Measurements from ENCODE around the gene MPZ. TPM values are rescaled to one million over a fixed set of nuclear protein-coding genes. Genes with fewer than 3 reads are reported as not detected.

MPZ gene
- total and polyA plus RNA-seq, 9 of the 15 experiments (the other 6 are each of a cell fraction or from before 2014, with no cell fraction given): 0.22 to 16.6 (median 10.9) TPM

GRCh38 chr1:161304927-161305866, 4.6 kb downstream of the MPZ start:
- Histone ChIP-seq H4K20me1 (replicated peaks; ENCODE audit: control insufficient read depth, insufficient read depth, low read length) (no peaks in the 10 kb centered on the region), H3K9me1 (ENCODE audit: control insufficient read depth, insufficient read depth, low read length) (no peaks in the 10 kb centered on the region), H3K27me3 (ENCODE audit: control insufficient read depth in 2 of 2, insufficient read depth in 2 of 2, low read length in 2 of 2) (no peaks in the 10 kb centered on the region), H3K36me3 (ENCODE audit: control insufficient read depth, insufficient read depth, low read length) (peaks cover 16% of the 10 kb centered on the region), H3K9ac (ENCODE audit: insufficient read depth in 1 of 2, low read depth in 2 of 2, low read length in 2 of 2) (peak overlapping the region; percentile 56 to 93; a peak in 3 of 4 replicates), H3K9me3 (replicated peaks; ENCODE audit: control insufficient read depth, insufficient read depth, low read depth, low read length) (no peaks in the 10 kb centered on the region), H3K4me2 (ENCODE audit: insufficient read depth, low read length) (peak overlapping the region; percentile 88), H3K27ac (ENCODE audit: extremely low read depth, low read depth, low read length) (peak overlapping the region; percentile 70; the same call in 2 of the 3 replicates), H2AFZ (ENCODE audit: low read depth, low read length) (peak overlapping the region; percentile 90), H3K4me3 (peak overlapping the region; percentile 61), H3K79me2 (ENCODE audit: control insufficient read depth, insufficient read depth, low read length) (peaks cover 19% of the 10 kb centered on the region), H3K4me1 (replicated peaks in 1 of 2; ENCODE audit: control insufficient read depth in 2 of 2, insufficient read depth in 2 of 2, low read length in 2 of 2) (peaks cover 25 to 28% of the 10 kb centered on the region in 2 experiments)
- ATAC-seq (peak; percentile 2; the same call in 2 of the 3 replicates), DNase-seq (ENCODE audit: extremely low read depth in 1 of 4, low spot score in 3 of 4) (no peak), FAIRE-seq (no peak)
- CTCF ChIA-PET (ENCODE audit: low intra/inter-chr PET ratio): interaction anchor here (1.1 kb wide), 1 partner anchor 78 kb away, joined by 3 read pairs; no protein-coding TSS in a partner anchor
- 19% methylated on average over 8 of the region's 17 CpGs for WGBS (ENCODE audit: insufficient coverage, low coverage, missing lambda C conversion rate)
- intact Hi-C loops (cut with micrococcal nuclease) (loop anchor here (5.0 kb wide), 2 partner anchors 62 to 103 kb away; partner anchors contain the start of genes CFAP126 and NDUFS2), in situ Hi-C loops (cut with MboI) (no loop called here)
- POLR2A ChIA-PET: interaction anchor here (0.6 to 1.3 kb wide), 6 partner anchors 9 to 147 kb away, joined by 3 to 8 read pairs (median 4); partner anchors contain the start of genes SDHC and TOMM40L
- BruUV-seq (replicated peaks): TSS peak; percentile 38
- peak; percentile 46; the same call in 1 of the 2 replicates for TF ChIP-seq ZNF740 (CRISPR knock-in tag; IDR thresholded peaks at IDR 0.05)
- TF ChIP-seq ZNF740 (tag; IDR thresholded peaks at IDR 0.05): no peak
- 0 out of 2 replicates have a peak, but pooled peaks have one; percentile 1 for TF ChIP-seq TFAP4 (CRISPR knock-in tag; IDR thresholded peaks at IDR 0.05; ENCODE audit: borderline replicate concordance)
- TF ChIP-seq CREM (IDR thresholded peaks at IDR 0.05; ENCODE audit: low read depth): peak; percentile 20; the same call in 1 of the 2 replicates
- TF ChIP-seq HMGN3 (IDR thresholded peaks at IDR 0.05; ENCODE audit: borderline replicate concordance, extremely low read depth, insufficient read length, low read depth, low read length): no peak
- TF ChIP-seq HINFP (tag; conservative IDR thresholded peaks at IDR 0.05; ENCODE audit: low read depth): no peak
- TF ChIP-seq MTA1 (IDR thresholded peaks at IDR 0.05; ENCODE audit: borderline replicate concordance): no peak
- TF ChIP-seq KDM5B (IDR thresholded peaks at IDR 0.05; ENCODE audit: insufficient replicate concordance, low read depth, low read length): peak; percentile 19
- no peak for TF ChIP-seq ZNF395 (CRISPR knock-in tag; IDR thresholded peaks at IDR 0.05)
- TF ChIP-seq ATF7 (IDR thresholded peaks at IDR 0.05): peak; percentile 80
- 0 out of 2 replicates have a peak, but pooled peaks have one; percentile 9 for TF ChIP-seq CEBPB (tag; IDR thresholded peaks at IDR 0.05)
- TF ChIP-seq JUNB (CRISPR knock-in tag; conservative IDR thresholded peaks at IDR 0.05): 0 out of 2 replicates have a peak, but pooled peaks have one; percentile 14
